Smooth muscle cell (in vitro differentiated cells): ENCODE measurements around the gene TMCO1. TPM values are rescaled to one million over a fixed set of nuclear protein-coding genes. Genes with fewer than 3 reads are reported as not detected.

Experiments
- DNase-seq: peaks from one replicate; lab custom pipeline; 2025; ENCODE audit not compliant: unreplicated experiment; lab: John Stamatoyannopoulos, UW
- H2AFZ ChIP-seq: fragments of 200-600 bp; sonication (generic); 2 replicates; pipeline ENCODE4 v1.6.0; 2016; ENCODE audit warnings: antibody characterized with exemption, low read depth, mild to moderate bottlenecking
- H3F3A ChIP-seq: fragments of 200-600 bp; sonication (generic); 2 replicates; pipeline ENCODE4 v1.6.0; 2017; ENCODE audit warnings: antibody characterized with exemption, low read depth
- H3K27ac ChIP-seq: fragments of 200-600 bp; sonication (generic); 2 replicates; pipeline ENCODE4 v1.5.1; 2016; ENCODE audit warnings: low read depth, mild to moderate bottlenecking
- H3K27me3 ChIP-seq: fragments of 200-600 bp; sonication (generic); 2 replicates; pipeline ENCODE4 v1.6.1; 2016; ENCODE audit warnings: low read depth, mild to moderate bottlenecking
- H3K36me3 ChIP-seq: fragments of 200-600 bp; sonication (generic); 2 replicates; pipeline ENCODE4 v1.5.1; 2016; ENCODE audit warnings: low read depth
- H3K4me1 ChIP-seq: fragments of 200-600 bp; sonication (generic); 2 replicates; pipeline ENCODE4 v1.5.1; 2016; ENCODE audit warnings: low read depth
- H3K4me2 ChIP-seq: fragments of 200-600 bp; sonication (generic); 2 replicates; pipeline ENCODE4 v1.6.0; 2016; ENCODE audit warnings: mild to moderate bottlenecking
- H3K4me3 ChIP-seq: fragments of 200-600 bp; sonication (generic); 2 replicates; pipeline ENCODE4 v1.5.1; 2016; ENCODE audit warnings: mild to moderate bottlenecking
- H3K79me2 ChIP-seq: fragments of 200-600 bp; sonication (generic); 2 replicates; pipeline ENCODE4 v1.6.0; 2016; ENCODE audit warnings: low read depth, mild to moderate bottlenecking
- H3K9ac ChIP-seq: fragments of 200-600 bp; sonication (generic); 2 replicates; pipeline ENCODE4 v1.6.0; 2016; ENCODE audit warnings: low read depth
- H3K9me3 ChIP-seq: fragments of 200-600 bp; sonication (generic); replicated peaks from 2 replicates; pipeline ENCODE4 v1.5.1; 2016; ENCODE audit warnings: low read depth
- H4K20me1 ChIP-seq: fragments of 200-600 bp; sonication (generic); 2 replicates; pipeline ENCODE4 v1.6.0; 2016; ENCODE audit warnings: low read depth
- CTCF ChIP-seq: fragments of 200-600 bp; sonication (generic); IDR thresholded peaks from 2 replicates; pipeline ENCODE4 v1.5.1; 2017; ENCODE audit warnings: borderline replicate concordance, mild to moderate bottlenecking, antibody characterized with exemption; ENCODE audit not compliant: insufficient read depth, poor library complexity, severe bottlenecking
- WGBS: methylation state at CpG from one replicate; pipeline ENCODE4 v1.1.7; 2016; ENCODE audit warnings: low lambda C conversion rate; 5-methylcytosine and 5-hydroxymethylcytosine counted together
- polyA plus RNA-seq: library from polyadenylated mRNA; unstranded; fragments of >200 nt; fragmentation: Nextera tagmentation; extraction: Ambion mirVana; gene quantifications from 2 replicates; pipeline ENCODE4 v1.2.1, GENCODE V29; 2016
- total RNA-seq: library from RNA; depleted of rRNA; stranded (reverse); fragments of >200 nt; gene quantifications from 2 replicates; pipeline ENCODE4 v1.2.3, GENCODE V29; 2014

TMCO1 gene
- total and polyA plus RNA-seq, 2 experiments from 2014 or later = 135 to 146 TPM

GRCh38 chr1:165773324-165773965, 4.8 kb upstream of the TMCO1 start:
- Histone ChIP-seq H3F3A (peaks cover 3% of the 10 kb centered on the region), H3K79me2 (peaks cover 11% of the 10 kb centered on the region), H3K27ac (peak overlapping the region; percentile 81), H3K36me3 (no peaks in the 10 kb centered on the region), H3K4me2 (peak overlapping the region; percentile 61), H2AFZ (no peak overlapping the region), H3K4me3 (no peak overlapping the region), H3K4me1 (peaks cover 10% of the 10 kb centered on the region), H3K27me3 (no peaks in the 10 kb centered on the region), H3K9me3 (no peaks in the 10 kb centered on the region), H3K9ac (no peak overlapping the region), H4K20me1 (no peaks in the 10 kb centered on the region)
- WGBS = 44% methylated on average over 9 of the region's 9 CpGs
- DNase-seq = no peak
- no peak for TF ChIP-seq CTCF

- Histone ChIP-seq H3K36me3 (no peaks in the 10 kb centered on the region), H3K9ac (no peak overlapping the region), H3K4me2 (peak overlapping the region; percentile 61), H3K9me3 (no peaks in the 10 kb centered on the region), H3K4me3 (no peak overlapping the region), H3K27me3 (no peaks in the 10 kb centered on the region), H2AFZ (no peak overlapping the region), H3F3A (peaks cover 3% of the 10 kb centered on the region), H3K27ac (peak overlapping the region; percentile 81), H3K4me1 (peaks cover 14% of the 10 kb centered on the region), H4K20me1 (no peaks in the 10 kb centered on the region), H3K79me2 (peaks cover 11% of the 10 kb centered on the region)
- 88% methylated on average over 3 of the region's 3 CpGs for WGBS
- DNase-seq = no peak
- TF ChIP-seq CTCF = no peak
Observed at GRCh38 chr1:165772739-165773138, 4.1 kb upstream of the TMCO1 start.

- Histone ChIP-seq H4K20me1 (peaks cover 25% of the 10 kb centered on the region), H3K27me3 (no peaks in the 10 kb centered on the region), H3K9me3 (no peaks in the 10 kb centered on the region), H3K4me3 (no peak overlapping the region), H3K9ac (no peak overlapping the region), H3K27ac (no peak overlapping the region), H3F3A (peaks cover under 1% of the 10 kb centered on the region), H3K4me2 (no peak overlapping the region), H3K79me2 (peaks cover 33% of the 10 kb centered on the region), H3K36me3 (peaks cover 17% of the 10 kb centered on the region), H3K4me1 (peaks cover 4% of the 10 kb centered on the region), H2AFZ (no peak overlapping the region)
- TF ChIP-seq CTCF = no peak
- 100% methylated on average over 1 of the region's 1 CpG for WGBS
- DNase-seq = no peak
Observed at GRCh38 chr1:165764277-165764676, 4.4 kb downstream of the TMCO1 start.

- no peak for TF ChIP-seq CTCF
- no peak overlapping the region for H2AFZ ChIP-seq
- no peaks in the 10 kb centered on the region for H3K9me3 ChIP-seq
- 95% methylated on average over 2 of the region's 2 CpGs for WGBS
- H3K36me3 ChIP-seq = peaks cover 23% of the 10 kb centered on the region
- no peak overlapping the region for H3K27ac ChIP-seq
- H3K79me2 ChIP-seq = peaks cover 40% of the 10 kb centered on the region
- H3K4me2 ChIP-seq = no peak overlapping the region
- peaks cover 4% of the 10 kb centered on the region for H3K4me1 ChIP-seq
- no peak overlapping the region for H3K9ac ChIP-seq
- H3F3A ChIP-seq = no peaks in the 10 kb centered on the region
- H3K27me3 ChIP-seq = no peaks in the 10 kb centered on the region
- H4K20me1 ChIP-seq = peaks cover 28% of the 10 kb centered on the region
- no peak for DNase-seq
- H3K4me3 ChIP-seq = no peak overlapping the region
Observed at GRCh38 chr1:165763442-165763841, 5.2 kb downstream of the TMCO1 start.
